ENCODE measurements around the gene MRGPRX3. TPM values are rescaled to one million over a fixed set of nuclear protein-coding genes. Genes with fewer than 3 reads are reported as not detected.
"Not testable (repeated sequence)": the region's sequence is repeated elsewhere in the genome, so short reads cannot be mapped to it uniquely, and the experiment has no call there.

Gene MRGPRX3
- total RNA-seq, 2 donors from 2014 or later, result not detected

DNA sequence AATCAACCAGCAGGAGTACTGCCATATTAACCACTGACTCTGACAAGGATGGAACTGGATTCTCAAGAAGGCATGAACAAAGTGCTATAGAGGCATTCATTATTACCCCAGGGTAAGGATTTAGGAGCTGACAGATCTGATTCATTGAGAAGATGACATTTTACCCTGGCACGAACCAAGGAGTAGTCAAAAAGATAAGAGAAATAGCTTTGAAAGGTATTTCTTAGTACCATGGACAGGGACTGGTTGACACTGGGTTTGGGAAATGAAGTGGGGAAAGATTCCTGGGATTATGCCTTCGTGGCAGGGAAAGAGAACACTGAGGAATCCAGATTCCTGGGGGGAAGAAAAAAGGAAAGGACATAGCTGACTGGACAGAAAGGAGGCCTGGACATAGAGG, 21.4 kb upstream of the MRGPRX3 start:
- WGBS, result 12% methylated on average over 2 of the region's 2 CpGs
- H3K27me3 ChIP-seq (replicated peaks; ENCODE audit: insufficient read depth), result no peaks in the 10 kb centered on the region
- H3K9me3 ChIP-seq, result no peaks in the 10 kb centered on the region
- H3K36me3 ChIP-seq, result no peaks in the 10 kb centered on the region
- H3K4me1 ChIP-seq (replicated peaks), result no peaks in the 10 kb centered on the region
- H3K27ac ChIP-seq, result no peak overlapping the region
- intact Hi-C loops (cut with DNase I), result loop anchor here (10.0 kb wide), 1 partner anchor 624 kb away; no protein-coding TSS in a partner anchor
- DNase-seq (ENCODE audit: low spot score), result no peak
- TF ChIP-seq POLR2AphosphoS5 (IDR thresholded peaks at IDR 0.05) (no peak), POLR2A (IDR thresholded peaks at IDR 0.05) (no peak)
- TF ChIP-seq, protein P1, sequence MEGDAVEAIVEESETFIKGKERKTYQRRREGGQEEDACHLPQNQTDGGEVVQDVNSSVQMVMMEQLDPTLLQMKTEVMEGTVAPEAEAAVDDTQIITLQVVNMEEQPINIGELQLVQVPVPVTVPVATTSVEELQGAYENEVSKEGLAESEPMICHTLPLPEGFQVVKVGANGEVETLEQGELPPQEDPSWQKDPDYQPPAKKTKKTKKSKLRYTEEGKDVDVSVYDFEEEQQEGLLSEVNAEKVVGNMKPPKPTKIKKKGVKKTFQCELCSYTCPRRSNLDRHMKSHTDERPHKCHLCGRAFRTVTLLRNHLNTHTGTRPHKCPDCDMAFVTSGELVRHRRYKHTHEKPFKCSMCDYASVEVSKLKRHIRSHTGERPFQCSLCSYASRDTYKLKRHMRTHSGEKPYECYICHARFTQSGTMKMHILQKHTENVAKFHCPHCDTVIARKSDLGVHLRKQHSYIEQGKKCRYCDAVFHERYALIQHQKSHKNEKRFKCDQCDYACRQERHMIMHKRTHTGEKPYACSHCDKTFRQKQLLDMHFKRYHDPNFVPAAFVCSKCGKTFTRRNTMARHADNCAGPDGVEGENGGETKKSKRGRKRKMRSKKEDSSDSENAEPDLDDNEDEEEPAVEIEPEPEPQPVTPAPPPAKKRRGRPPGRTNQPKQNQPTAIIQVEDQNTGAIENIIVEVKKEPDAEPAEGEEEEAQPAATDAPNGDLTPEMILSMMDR (IDR thresholded peaks at IDR 0.05), result no peak
- H3K4me3 ChIP-seq, result no peak overlapping the region

DNA sequence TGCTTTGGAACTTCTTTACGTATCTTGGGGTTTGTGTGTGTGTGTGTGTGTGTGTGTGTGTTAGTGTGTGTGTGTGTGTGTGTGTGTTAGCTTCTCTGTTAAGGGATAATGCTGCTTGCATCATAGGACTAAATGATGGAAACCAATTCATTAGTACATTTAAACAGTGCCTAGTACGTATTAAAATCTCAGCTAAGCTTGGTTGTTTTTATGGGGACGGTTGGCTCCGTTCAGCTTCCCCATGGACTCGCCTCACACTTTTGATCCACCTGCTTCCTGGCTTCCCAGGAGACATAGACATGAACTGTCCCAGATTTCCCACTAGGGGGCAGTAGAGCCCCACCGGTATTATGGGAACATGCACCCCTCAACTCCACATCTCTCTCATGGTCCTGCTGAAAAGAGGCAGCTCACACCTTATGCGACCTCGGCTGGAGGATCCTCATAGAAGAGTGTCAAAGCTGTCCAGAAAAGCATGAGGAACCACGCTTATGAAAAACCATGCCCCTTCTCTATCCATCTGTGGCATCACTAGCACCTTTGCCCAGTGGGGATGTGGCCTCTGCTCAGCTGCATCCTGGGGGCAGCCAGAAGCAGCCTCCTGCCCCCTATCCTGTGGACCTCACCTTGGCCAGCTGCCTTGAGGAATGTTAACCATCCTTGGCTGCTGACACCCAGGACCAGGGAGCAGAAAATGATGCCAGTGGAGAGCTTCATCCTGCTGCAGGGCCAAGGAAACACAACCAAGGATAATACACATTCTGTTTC, 16.8 kb upstream of the MRGPRX3 start:
- Histone ChIP-seq H3K27ac (no peak overlapping the region), H3K4me3 (no peak overlapping the region), H3K27me3 (replicated peaks; ENCODE audit: insufficient read depth) (no peaks in the 10 kb centered on the region), H3K9me3 (no peaks in the 10 kb centered on the region), H3K4me1 (replicated peaks) (no peaks in the 10 kb centered on the region), H3K36me3 (no peaks in the 10 kb centered on the region)
- TF ChIP-seq, protein P1 (IDR thresholded peaks at IDR 0.05), result peak; percentile 62 to 78 (median 76)
- no peak for TF ChIP-seq POLR2A (IDR thresholded peaks at IDR 0.05)
- TF ChIP-seq POLR2AphosphoS5 (IDR thresholded peaks at IDR 0.05), result no peak
- peak; percentile 36 for DNase-seq (ENCODE audit: low spot score)
- 3% methylated on average over 9 of the region's 9 CpGs for WGBS
- intact Hi-C loops (cut with DNase I), result loop anchor here (10.0 kb wide), 1 partner anchor 619 kb away; no protein-coding TSS in a partner anchor

DNA sequence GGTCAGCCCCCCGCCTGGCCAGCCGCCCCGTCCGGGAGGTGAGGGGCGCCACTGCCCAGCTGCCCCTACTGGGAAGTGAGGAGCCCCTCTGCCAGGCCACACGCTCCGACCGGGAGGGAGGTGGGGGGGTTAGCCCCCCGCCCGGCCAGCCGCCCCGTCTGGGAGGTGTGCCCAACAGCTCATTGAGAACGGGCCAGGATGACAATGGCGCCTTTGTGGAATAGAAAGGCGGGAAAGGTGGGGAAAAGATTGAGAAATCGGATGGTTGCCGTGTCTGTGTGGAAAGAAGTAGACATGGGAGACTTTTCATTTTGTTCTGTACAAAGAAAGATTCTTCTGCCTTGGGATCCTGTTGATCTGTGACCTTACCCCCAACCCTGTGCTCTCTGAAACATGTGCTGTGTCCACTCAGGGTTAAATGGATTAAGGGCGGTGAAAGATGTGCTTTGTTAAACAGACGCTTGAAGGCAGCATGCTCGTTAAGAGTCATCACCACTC, 11.0 kb upstream of the MRGPRX3 start:
- H3K36me3 ChIP-seq; H3K27me3 ChIP-seq (replicated peaks; ENCODE audit: insufficient read depth); H3K4me3 ChIP-seq; DNase-seq (ENCODE audit: low spot score); H3K4me1 ChIP-seq (replicated peaks); H3K9me3 ChIP-seq; H3K27ac ChIP-seq; intact Hi-C loops (cut with DNase I): not testable (repeated sequence)
- WGBS, result 62% methylated on average over 16 of the region's 20 CpGs

DNA sequence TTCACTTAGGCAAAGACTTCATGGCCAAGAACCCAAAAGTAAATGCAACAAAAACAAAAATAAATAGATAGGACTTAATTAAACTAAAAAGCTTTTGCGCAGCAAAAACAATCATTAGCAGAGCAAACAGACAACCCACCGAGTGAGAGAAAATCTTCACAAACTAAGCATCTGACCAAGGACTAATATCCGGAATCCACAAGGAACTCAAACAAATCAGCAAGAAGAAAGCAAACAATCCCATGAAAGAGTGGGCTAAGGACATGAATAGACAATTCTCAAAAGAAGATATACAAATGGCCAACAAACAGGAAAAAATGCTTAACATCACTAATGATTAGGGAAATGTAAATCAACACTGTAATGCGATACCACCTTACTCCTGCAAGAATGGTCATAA, 1.3 kb upstream of the MRGPRX3 start:
- H3K36me3 ChIP-seq; H3K27ac ChIP-seq; DNase-seq (ENCODE audit: low spot score); H3K9me3 ChIP-seq; H3K27me3 ChIP-seq (replicated peaks; ENCODE audit: insufficient read depth); intact Hi-C loops (cut with DNase I); H3K4me1 ChIP-seq (replicated peaks); H3K4me3 ChIP-seq: not testable (repeated sequence)
- 72% methylated on average over 4 of the region's 4 CpGs for WGBS

DNA sequence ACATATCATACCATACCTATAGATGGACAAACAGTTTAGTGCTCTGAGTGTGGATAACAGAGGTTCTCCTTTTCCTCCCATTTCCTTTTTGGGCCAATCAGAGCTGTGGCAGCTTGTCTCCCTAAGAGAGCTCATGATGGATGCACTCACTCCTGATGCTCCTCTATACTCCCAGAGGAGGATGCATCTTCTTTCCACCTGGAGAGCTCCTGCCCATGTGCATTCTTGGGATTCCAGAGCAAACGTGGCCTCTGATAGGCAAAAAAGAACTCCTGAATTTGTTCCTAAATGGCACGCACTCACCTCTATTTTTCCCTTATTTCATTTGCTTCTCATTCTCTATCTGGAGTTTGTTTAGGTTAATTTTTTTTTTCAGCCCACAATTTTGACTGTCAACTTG, 2.9 kb downstream of the MRGPRX3 start:
- Histone ChIP-seq H3K27me3 (replicated peaks; ENCODE audit: insufficient read depth) (no peaks in the 10 kb centered on the region), H3K27ac (no peak overlapping the region), H3K4me1 (replicated peaks) (no peaks in the 10 kb centered on the region), H3K4me3 (no peak overlapping the region), H3K9me3 (no peaks in the 10 kb centered on the region), H3K36me3 (no peaks in the 10 kb centered on the region)
- TF ChIP-seq POLR2AphosphoS5 (IDR thresholded peaks at IDR 0.05) (no peak), POLR2A (IDR thresholded peaks at IDR 0.05) (no peak)
- TF ChIP-seq, protein P1 (IDR thresholded peaks at IDR 0.05), result no peak
- no peak for DNase-seq (ENCODE audit: low spot score)
- WGBS, result 43% methylated on average over 2 of the region's 2 CpGs
- intact Hi-C loops (cut with DNase I), result no loop called here

Measured in prostate gland (tissue), 2 donors.